Activated CD4-positive, alpha-beta T cell treated with anti-CD3 and anti-CD28 coated beads, Interleukin-2, Interleukin-6, amounts not matched to agents 100 ng/mL and 50 ng/mL, durations not matched to agents 16 hours and 8 hours (primary cell): ENCODE measurements around the gene WNT9A.

ENCODE experiments used
- DNase-seq: peaks from one replicate; pipeline ENCODE4 v3.0.0-alpha.2; 2020

Gene WNT9A

GRCh38 chr1:227953022-227953412 lies 5.3 kb upstream of the WNT9A start:
- DNase-seq, result no peak

DNA sequence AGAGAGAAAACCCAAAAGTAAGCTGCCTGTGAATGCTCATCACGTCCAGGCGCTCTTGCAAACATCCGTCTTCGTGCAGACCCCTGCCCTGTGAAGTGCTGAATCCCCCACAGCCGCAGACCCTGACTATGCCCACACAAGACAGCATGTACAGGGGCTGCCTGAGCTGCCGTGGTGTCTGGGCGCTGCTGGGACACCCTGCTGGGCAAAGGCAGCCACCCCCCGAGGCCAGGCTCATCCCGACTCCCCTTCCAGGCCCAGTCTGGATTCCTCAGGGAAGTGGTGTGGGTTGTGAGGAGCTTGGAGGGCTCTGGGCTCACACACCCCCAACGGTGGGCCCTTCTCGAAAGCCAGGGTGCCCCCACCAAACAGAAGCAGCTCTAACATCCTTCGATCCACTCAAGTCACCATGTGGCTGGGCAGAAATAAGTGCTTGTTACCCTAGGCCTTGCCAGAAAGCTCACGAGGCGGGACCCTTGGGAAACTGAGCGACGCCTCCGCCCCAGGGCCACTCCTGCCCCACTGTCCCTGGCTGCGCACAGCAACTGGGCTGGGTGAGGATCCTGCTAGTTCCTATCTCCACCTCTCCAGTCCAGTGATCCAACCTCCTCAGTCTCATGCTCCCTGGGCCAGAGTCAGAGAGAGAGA lies 4.8 kb upstream of the WNT9A start:
- no peak for DNase-seq

DNA sequence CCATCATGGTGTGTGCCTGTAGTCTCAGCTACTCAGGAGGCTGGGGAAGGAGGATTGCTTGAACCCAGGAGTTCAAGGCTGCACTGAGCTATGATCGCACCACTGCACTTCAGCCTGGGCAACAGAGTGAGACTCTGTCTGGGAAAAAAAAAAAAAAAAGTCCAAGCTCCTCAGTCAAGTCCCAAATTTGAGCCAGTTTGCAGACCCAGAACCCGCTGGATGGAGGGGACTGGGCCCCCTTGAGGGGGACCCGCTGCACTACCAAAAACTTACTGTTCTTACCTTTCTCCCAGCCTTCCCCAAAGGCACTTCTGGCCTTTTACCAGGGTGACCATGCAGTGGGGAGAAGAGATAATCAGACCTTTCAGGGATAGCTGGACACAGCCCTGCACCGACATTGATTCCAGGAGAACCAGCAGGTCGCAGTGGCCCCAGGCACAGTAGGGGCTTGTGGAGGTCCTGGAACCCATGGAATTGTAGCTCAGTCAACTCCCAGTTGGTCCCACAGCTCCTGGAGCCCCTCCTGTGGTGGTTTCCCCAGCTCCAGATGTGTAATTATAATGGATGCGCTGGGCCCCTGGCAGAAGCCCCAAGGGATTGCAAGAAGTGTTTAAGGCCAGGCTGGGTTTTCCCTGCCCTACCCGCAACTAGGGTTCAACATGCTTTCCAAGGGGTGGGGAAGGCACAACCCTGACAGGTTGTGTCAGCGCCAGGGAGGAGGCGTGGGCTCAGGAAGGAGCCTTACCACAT lies 4.1 kb upstream of the WNT9A start:
- no peak for DNase-seq

DNA sequence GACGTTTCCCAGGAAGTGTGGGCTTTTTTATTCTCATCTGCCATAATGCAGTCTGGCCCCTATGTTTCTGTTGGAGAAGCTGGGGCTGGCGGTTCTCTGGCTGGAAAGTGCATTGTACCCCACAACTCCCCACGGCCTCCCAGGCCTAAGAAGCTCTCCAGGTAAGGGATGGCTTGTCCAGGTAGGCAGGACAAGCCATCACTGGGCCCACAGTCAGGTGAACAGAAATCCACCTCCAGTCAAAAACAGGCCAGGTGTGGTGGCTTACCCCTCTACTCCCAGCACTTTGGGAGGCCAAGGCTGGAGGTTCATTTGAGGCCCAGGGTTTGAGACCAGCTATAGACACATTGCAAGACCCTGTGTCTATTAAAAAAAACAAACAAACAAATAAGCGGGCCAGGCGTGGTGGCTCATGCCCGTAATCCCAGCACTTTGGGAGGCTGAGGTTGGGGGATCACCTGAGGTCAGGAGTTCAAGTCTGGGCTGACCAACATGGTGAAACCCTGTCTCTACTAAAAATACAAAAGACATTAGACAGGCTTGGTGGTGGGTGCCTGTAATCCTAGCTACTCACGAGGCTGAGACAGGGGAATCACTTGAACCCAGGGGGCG lies 3.1 kb upstream of the WNT9A start:
- no peak for DNase-seq

DNA sequence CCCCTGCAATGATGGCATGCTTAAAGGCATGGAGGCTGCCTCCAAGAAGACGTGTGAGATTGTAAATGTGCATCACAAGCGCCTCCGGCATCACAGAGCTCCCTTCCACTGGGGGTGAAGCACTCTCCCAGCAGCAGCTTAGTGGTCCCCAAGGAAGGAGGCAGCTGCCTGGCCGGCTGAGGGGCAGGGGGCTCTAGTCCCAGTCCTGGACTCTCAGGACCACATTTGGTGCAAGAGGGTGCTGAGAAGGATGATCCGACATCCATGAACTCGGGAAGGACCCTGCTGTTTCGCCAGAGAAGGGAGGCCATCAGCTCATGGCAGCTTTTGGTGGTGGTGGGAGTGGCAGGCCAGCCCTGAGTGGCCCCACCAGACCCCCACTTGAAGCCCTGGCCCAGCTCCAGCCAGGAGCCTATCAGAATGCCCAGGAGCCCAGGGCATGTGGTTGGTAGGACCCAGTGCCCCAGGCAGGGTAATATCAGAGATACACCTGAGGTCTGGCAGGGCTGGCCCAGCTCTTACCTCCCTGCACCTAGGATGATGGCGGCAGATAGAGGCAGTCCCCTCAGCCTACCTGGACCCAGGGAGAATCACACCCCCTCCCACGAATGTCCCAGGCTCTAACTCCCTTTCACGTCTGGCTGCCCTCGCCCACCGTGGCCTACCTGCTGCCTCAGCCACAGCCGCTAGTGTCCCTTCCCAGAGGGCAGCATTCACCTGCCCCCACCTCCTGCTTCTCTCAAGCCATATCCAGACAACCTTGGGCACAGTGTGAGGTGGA lies 2.4 kb upstream of the WNT9A start:
- DNase-seq, result no peak

DNA sequence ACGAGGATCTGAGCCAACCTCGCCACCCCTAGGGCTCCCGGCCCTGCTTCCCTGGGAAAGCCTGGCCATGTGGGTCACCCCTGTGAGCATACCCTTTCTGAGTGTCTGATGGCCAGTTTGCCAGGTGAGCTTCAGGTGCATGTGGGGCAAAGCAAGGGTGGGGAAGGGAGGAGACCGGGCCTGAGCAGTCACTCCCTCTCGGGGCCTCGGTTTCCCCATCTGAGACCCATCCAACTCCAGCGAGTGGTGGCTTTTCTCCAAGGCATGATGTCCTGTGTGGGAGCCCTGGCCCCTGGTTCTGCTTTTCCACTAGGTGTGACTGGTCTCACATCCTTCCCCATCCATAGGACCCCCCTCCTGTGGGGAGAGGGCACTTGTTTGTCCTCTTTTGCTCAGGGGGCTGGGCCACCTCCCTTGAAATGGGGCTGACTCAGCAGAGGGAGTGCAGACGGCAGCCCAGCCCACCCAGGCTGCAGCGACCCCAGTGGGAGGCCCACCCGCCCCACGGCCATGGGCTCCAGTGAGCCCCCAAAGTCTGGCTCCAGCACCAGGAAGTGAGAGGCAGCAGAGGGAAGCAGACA lies 1.7 kb upstream of the WNT9A start:
- no peak for DNase-seq

- no peak for DNase-seq
Measured at GRCh38 chr1:227948493-227949260, 945 bp upstream of the WNT9A start.

GRCh38 chr1:227947386-227947675 lies 401 bp downstream of the WNT9A start:
- no peak for DNase-seq

GRCh38 chr1:227946624-227947385 lies 927 bp downstream of the WNT9A start:
- peak; percentile 63 for DNase-seq

DNA sequence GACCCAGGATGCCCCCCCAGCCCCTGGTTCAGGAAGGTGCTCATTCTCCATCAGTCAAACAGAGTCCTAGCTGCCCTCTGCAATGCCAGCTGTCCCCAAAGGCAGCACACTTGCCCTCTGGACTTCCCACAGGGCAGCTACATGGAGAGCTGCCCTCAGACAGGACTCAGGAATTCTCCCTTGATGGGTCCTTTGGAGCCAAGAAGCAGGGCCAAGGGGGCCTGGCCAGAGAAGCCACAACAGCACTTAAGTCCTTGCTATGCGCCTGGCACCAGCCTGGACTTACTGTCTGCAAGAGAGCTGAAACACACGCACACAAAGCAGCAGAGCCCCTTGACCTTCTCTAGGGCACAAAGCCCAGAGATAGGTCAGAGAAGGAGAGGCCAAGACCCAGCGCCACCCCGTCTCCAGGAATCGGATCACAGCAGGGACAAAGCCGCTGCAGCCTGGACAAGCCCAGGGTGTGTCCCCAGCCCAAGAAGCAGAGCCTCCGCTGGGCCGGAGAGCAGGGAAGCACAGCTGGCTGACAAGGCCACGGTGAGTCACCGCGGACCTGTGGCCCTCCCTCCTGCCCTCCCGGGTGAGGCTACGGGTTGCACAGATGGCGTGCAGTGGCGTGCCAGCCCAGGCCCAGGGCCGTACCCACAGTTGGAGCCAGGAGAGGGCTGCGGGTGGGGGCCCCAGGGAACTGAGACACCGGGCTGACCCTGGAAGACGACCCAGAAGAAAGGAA lies 1.7 kb downstream of the WNT9A start:
- no peak for DNase-seq

DNA sequence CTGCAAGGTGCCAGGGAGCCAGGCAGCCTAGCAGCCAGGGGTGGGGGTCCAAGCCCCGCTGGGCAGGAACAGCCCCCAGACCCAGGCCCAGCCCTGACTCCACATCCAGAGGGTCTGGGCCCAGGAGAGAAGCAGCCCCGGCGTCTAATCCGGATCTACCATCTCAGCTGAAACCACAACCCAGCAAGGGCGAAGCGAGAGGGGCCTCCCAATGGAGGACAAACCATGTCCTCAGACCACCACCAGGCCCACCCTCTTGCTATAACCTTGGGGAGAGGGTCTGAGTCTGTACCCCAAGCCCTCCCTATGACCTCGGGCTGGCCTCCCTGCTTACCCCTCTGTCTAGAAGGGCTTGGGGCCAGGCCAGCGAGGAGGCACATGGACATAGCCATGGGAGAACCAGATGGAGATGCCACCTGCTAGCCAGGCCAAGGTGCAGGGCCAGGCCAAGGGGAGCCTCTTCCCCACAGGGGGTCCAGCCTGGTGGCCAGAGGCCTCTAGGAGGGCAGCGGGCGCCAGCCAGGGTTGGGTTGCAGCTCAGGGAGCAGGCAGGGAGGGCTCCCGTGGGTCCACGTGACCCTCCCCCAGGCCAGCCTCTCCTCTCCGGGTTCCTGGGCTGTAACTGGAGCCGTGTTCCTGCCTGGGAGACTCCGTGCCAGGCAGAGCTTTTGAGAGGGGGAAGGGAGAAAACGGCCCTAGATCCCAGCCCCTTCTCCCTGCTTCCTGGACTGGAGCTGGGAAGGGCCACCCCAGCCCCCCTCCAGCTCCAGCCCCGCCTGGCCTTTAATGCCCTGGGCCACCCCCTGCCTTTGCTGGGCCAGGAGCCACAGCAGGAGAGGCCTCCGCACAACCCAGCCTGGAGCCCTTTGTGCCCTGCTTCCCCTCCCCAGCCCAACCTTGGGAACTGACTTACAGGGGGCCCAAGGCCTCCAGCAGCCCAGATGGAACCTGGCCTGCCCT lies 2.5 kb downstream of the WNT9A start:
- DNase-seq, result no peak

DNA sequence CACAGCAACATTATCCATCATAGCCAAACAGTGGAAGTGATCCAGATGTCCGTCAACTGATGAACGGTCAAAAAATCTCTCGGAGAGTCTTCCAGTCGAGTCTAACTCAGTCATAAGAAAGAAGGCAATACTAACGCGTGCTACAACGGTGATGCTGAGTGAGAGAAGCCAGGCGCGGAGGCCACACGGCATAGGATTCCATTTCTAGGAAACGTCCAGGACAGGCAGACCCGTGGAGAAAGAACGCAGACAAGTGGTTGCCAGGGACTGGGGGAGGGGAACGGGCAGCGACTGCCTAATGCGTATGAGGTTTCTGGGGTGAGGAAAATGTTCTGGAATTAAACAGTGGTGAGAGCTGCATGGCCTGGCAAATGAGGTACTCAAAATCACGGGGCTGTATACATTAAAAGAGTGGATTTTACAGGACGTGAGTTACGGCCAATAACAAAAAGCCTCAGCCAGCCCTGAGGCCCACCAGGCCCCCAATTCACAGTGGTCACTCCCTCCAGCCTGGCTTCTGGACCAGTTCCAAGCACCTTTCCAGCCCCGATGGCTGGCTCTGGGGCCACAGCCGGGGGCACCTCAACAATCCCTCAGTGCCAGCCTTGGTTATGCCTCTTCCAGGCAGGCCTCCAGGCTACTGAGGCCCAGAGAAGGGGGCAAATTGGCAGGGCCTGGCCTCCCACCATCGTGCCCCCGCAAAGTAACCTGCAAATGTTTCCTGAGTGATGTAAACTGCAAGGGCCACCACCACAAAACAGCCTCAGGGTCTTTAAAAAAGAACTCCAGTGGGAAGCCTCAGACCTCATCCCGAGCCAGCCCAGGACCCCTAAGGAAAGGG lies 3.4 kb downstream of the WNT9A start:
- no peak for DNase-seq

GRCh38 chr1:227943381-227944089 lies 4.2 kb downstream of the WNT9A start:
- DNase-seq, result no peak

DNA sequence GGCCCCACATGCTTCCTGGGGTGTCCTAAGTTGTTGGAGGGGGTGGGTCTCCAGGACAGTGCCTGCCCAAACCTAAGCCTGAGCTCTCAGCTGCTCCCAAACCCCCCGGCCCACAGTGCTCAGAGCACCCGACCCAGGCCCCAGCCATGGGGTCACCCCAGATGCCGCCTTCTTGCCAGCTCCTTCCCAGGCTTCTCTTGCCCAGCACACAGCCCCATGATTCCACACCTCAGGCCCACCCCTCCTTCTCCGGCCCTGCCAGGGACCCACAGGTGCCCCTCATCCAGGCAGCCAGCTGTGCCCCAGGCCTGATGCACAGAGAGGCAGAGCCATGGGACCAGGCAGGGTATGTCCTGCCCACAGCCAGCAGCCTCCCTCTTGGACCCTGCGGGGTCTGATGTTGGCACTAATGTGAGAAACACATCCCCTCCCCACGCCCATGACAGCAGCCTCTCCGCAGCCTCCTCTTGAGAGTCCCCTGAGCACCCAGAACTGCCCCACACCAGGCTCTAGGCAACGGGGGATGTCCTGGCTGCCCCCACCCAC lies 4.9 kb downstream of the WNT9A start:
- no peak for DNase-seq

GRCh38 chr1:227942021-227942715 lies 5.6 kb downstream of the WNT9A start:
- DNase-seq, result no peak

GRCh38 chr1:227941509-227942020 lies 6.2 kb downstream of the WNT9A start:
- no peak for DNase-seq

DNA sequence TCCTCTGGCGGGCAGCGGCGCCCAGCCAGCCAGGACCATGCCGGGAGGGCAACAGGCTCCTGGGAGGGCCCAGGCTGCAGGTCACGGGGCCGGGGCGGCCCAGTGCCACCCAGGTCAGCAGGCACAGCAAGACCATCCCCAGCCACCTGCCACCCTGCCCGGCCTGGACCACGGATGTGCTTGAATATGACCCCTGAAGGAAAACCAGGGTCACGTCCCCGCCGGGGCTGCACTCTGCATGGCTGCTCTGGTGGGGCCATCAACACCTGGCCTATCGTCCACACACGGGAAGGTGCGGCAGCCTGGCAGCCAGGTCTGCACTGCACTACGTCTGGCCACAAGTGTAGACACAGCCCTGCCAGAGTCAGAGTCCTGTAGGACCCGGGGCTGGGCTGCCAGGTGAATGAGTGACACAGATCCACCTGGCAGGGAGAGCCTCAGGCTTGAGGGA lies 6.9 kb downstream of the WNT9A start:
- DNase-seq, result no peak
